DMS53 treated with DMSO at 0.1 percent for 48 hours (cell line): ENCODE measurements around the gene CLEC16A.

ENCODE experiments used
- DNase-seq: peaks from one replicate; lab custom pipeline; 2025; ENCODE audit not compliant: unreplicated experiment; lab: John Stamatoyannopoulos, UW

Gene CLEC16A

DNA sequence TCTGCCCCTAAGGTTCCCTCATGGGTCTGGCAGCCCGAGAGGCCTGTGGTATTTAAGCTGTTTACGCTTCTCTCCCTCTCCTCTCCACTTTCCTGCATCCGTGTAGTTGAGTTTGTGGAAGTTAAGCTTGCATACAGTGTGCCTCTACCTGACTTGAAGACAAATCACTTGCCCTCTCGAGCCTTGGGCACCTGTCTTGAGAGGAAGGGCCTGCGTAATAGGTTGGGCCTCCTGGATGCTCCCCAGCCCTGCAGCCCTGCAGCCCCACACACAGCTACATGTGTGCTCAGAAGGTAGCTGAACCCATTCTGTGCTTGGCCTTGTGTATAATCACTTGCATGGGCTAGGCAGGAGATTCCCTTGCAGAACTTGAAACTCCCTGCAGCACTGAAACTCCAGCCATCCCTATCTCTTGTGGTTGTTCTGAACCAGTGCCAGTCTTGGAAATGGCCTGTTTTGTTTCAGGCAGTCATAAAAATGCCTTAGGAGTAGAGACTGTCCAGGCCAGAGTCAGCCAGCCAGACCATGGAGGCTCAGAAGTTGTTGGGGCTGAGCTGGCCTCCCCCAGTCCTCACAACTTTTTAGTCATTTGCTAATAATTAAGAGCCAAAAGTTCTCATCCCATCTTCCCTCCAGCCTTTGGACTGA lies 134.6 kb downstream of the CLEC16A start:
- DNase-seq = no peak

DNA sequence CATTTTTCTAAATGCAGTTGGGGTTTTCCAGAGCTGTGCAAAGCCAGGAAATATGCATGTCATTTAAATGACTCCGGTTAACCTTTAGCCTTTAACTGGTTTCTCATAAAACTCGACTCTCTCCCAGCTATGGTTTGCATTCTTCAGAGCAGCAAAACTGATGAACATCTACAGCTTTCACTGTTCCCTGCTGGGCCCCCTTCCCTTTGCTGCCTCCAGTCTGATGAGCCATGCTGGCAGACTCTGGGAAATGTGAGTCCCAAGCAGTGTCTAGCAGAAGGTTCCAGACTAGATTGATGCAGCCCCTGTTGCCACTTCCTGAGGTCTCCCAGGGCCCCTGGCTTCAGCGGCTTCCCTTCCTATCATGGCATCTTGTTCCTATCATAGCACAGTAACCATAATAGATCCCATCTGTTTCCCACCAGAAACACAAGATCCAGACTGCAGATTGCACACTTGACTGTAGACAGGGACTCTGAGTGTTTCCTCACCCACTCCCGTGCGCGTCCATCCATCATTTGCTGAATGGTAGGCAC lies 135.4 kb downstream of the CLEC16A start:
- no peak for DNase-seq

GRCh38 chr16:11080327-11080967 lies 136.1 kb downstream of the CLEC16A start:
- DNase-seq = no peak

- no peak for DNase-seq
Observed at GRCh38 chr16:11080999-11081630, 136.8 kb downstream of the CLEC16A start.

GRCh38 chr16:11082108-11082859 lies 137.9 kb downstream of the CLEC16A start:
- DNase-seq = no peak

GRCh38 chr16:11082860-11083388 lies 138.6 kb downstream of the CLEC16A start:
- no peak for DNase-seq

DNA sequence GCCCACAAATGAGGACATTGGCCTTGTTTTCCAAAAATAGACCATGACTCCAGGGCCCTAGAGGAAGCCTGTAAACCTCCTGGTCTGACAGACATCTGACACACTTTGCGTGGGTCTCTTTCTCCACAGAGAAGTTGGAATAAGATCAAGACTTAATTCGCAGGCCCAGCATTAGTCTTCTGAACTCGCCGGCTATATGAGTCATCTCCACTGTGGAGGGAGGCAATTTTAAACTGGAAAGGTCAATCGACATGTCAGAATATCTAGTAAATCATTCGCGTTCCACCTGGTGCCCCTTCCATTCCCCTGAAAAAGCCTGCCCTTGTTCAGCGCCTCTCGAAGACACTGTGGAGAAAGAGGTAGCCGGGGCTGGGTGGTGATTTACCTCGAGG lies 140.1 kb downstream of the CLEC16A start:
- no peak for DNase-seq

- DNase-seq = no peak
Observed at GRCh38 chr16:11084876-11085485, 140.6 kb downstream of the CLEC16A start.

DNA sequence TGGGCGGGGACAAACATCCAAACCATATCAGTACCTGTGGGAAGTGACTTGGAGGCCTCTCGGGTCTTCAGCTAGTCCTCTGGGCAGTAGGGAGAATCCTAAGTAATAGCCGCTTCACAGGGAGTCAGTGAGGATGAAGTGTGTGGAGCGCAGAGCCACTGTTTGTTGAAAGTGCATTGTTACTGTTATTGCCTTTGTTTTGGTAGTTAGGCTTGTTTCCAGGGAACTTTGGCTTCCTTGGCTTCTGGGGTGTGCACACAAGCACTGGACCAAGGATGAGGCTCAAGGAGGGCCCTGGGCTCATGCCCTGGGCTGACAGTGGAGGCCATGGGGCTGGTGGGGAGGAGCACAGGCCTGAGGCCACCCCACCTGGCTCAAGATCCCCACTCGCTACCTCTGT lies 141.6 kb downstream of the CLEC16A start:
- no peak for DNase-seq

DNA sequence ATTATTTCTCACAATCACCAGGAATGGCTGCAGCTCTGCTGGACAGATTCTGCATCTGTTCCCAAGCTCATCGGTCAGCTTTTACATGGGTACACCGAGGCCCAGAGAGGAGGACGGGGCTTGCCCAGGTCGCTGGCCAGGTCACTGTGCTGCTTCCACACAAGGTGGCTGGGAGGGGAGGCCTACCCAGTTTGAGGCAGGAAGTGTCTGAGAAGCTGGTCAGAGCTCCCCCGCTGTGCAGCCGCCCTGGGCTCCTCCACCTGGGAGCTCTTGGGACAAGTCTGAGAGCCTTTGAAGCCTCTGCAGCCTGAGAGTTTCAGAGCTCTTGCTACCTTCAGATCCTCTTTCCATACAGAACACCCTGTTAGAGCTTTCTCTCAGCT lies 143.3 kb downstream of the CLEC16A start:
- no peak for DNase-seq

- DNase-seq = no peak
Observed at GRCh38 chr16:11088074-11088730, 143.8 kb downstream of the CLEC16A start.

DNA sequence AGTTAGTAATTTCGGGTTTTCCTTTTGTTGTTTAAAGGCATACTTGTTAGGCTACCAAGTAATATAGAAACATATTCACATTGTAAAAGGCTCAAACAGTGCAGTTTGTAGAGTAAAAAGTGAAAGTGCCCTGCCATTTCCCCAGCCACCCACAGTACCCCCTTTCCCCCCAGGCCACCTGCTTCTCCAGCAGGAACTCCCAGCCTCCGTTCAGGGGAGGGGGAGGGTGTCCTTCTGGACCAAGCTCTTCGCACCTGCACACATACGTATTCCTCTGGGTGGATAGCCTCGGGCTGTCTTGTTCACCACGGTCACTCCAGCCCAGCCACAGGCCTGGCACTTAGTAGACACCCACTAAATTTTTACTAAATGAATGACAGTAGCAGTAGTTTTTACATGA lies 144.5 kb downstream of the CLEC16A start:
- DNase-seq = no peak

- no peak for DNase-seq
Observed at GRCh38 chr16:11089504-11090124, 145.2 kb downstream of the CLEC16A start.

DNA sequence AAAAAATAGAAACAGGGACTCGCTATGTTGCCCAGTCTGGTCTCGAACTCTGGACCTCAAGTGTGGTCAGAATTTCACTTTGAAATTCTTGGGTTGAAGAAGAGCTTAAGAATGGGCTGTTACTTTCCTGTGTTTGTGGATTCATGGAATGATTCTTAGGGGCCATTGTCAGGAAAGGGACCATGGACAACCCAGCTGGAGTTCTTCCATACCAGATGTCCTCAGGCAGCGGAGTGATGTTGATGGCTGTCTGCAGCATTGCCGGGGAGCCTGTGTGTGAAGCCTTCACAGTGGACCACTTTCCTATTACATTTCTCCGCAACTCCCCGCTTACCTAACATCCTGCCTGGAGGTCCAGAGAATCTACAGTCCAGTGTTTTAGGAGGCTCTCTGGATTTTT lies 145.9 kb downstream of the CLEC16A start:
- DNase-seq = no peak

DNA sequence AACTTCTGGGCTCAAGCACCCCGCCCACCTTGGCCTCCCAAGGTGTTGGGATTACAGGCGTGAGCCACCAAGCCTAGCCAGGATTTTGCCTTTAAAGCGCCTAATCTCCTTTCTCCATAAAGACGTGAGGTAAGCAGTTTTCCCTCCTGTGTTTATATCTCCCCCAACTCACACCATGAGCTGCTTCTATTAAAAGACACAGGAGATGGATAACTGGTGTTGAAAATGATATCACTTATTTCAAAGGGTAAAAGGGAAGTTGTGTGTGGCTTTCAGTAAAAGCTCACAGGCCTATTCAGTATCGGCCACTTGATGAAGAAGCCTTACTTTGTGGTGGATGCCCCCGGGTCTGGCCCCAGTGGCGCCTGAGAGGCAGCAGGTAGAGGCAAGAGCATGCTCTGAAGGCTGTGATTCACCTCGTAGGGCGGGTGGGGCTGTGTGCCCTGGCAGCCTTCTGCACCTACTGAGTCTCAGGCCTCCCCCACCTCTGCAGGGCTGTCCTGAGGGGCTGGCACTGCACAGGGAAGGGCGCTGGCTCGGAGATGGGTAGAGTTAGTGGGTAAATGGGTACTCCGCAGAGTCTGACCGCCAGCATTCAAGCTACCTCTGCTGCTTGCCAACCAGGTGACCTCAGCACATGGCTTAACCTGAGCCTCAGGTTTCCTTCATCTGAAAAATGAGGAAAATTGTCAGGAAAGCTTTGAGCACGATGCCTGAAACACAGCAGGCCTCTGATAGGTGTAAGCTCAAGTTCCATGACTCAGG lies 146.8 kb downstream of the CLEC16A start:
- no peak for DNase-seq

GRCh38 chr16:11092788-11093571 lies 148.6 kb downstream of the CLEC16A start:
- DNase-seq = no peak

DNA sequence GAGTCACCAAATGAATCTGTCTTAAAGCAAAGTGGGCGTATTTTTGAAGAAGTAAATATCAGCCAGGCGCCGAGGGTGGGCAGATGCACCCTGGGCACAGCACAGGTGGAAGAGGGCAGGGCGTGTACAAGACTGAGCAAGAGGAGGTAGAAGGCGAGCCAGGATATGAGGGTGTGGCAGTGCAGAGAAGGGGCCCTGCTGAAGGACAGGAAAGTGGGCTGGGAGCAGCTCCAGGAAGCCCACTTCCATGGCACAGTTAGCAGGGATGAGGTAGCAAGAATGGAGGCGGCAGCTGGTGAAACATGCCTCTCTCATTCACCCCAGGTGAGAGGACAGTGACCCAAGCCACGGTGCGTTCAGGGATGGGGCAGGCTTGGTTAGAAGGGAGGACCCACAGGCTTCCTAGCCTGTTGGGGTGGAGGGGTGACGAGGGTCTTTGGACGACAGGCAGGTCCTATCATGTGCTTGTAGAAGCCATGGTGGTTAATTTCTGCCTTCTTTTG lies 149.3 kb downstream of the CLEC16A start:
- no peak for DNase-seq
